Fibroblast of lung (primary cell): ENCODE data around the gene SPRED2. TPM values are rescaled to one million over a fixed set of nuclear protein-coding genes. Genes with fewer than 3 reads are reported as not detected.

Source experiments
- DNase-seq, 2 donors: peaks; one replicate each; pipeline versions ENCODE4 v3.0.0 to v3.0.0-alpha.2; 2010; ENCODE audit warnings: low read depth in 2 of 2
- H2AFZ ChIP-seq: 2 replicates; pipeline ENCODE4 v1.5.1; 2012; ENCODE audit warnings: low read length, control low read depth, inconsistent platforms
- H3K27ac ChIP-seq: 2 replicates; pipeline ENCODE4 v1.5.1; 2011; ENCODE audit warnings: low read length, control low read depth; ENCODE audit not compliant: insufficient read depth
- H3K27me3 ChIP-seq: 2 replicates; pipeline ENCODE4 v1.5.1; 2011; ENCODE audit warnings: mild to moderate bottlenecking, low read length; ENCODE audit not compliant: control insufficient read depth, insufficient read depth
- H3K36me3 ChIP-seq: 2 replicates; pipeline ENCODE4 v1.5.1; 2011; ENCODE audit warnings: low read length; ENCODE audit not compliant: control insufficient read depth, insufficient read depth
- H3K4me1 ChIP-seq: 2 replicates; pipeline ENCODE4 v1.5.1; 2011; ENCODE audit warnings: low read length; ENCODE audit not compliant: control insufficient read depth, insufficient read depth; ENCODE audit errors: extremely low read depth
- H3K4me2 ChIP-seq: 2 replicates; pipeline ENCODE4 v1.5.1; 2011; ENCODE audit warnings: low read length, control low read depth; ENCODE audit not compliant: insufficient read depth; ENCODE audit errors: extremely low read depth
- H3K4me3 ChIP-seq, 4 experiments: fragments of 200-600 bp in 1 of 4; sonication (generic) in 1 of 4; replicated peaks in 1 of 4; 2 replicates each; pipeline ENCODE4 v1.5.1; 2011 to 2016; ENCODE audit warnings: low read length in 4 of 4, low read depth in 3 of 4, mild to moderate bottlenecking in 3 of 4, control low read depth in 2 of 4, inconsistent platforms in 1 of 4, mixed read lengths in 1 of 4; ENCODE audit not compliant: insufficient read depth in 1 of 4; ENCODE audit errors: control extremely low read depth in 1 of 4
- H3K79me2 ChIP-seq: 2 replicates; pipeline ENCODE4 v1.5.1; 2012; ENCODE audit warnings: mild to moderate bottlenecking, low read length, inconsistent platforms; ENCODE audit not compliant: control insufficient read depth, insufficient read depth
- H3K9ac ChIP-seq: 2 replicates; pipeline ENCODE4 v1.5.1; 2011; ENCODE audit warnings: mild to moderate bottlenecking, low read length, control low read depth; ENCODE audit not compliant: insufficient read depth
- H3K9me3 ChIP-seq: 2 replicates; pipeline ENCODE4 v1.5.1; 2012; ENCODE audit warnings: low read depth, low read length; ENCODE audit not compliant: control insufficient read depth, insufficient read depth
- H4K20me1 ChIP-seq: 2 replicates; pipeline ENCODE4 v1.5.1; 2011; ENCODE audit warnings: low read length; ENCODE audit not compliant: control insufficient read depth, insufficient read depth; ENCODE audit errors: extremely low read depth
- EZH2 ChIP-seq: IDR thresholded peaks from 2 replicates; pipeline ENCODE4 v1.5.1; 2012; ENCODE audit warnings: low read length, control low read depth, mild to moderate bottlenecking; ENCODE audit errors: missing control alignments
- polyA plus RNA-seq, 2 donors: library from polyadenylated mRNA; depleted of rRNA in 1 of 2; stranded (reverse) in 1 of 2; unstranded in 1 of 2; fragments of >200 nt; gene quantifications; 2 replicates each; pipeline ENCODE4 v1.2.1, GENCODE V29; 2011 to 2012; ENCODE audit warnings: missing spikeins in 1 of 2
- total RNA-seq: library from RNA; depleted of rRNA; stranded (reverse); fragments of >200 nt; gene quantifications from 2 replicates; pipeline ENCODE4 v1.2.1, GENCODE V29; 2014
- TF ChIP-seq, protein P1 (sequence below), 2 donors: IDR thresholded peaks in 1 of 2; conservative IDR thresholded peaks in 1 of 2; 1 replicate in 1 of 2; 2 replicates in 1 of 2; pipeline ENCODE4 v1.5.1; 2011 to 2012; ENCODE audit warnings: low read length in 2 of 2, control low read depth in 1 of 2, inconsistent platforms in 1 of 2, low read depth in 1 of 2, mild to moderate bottlenecking in 1 of 2

SPRED2 gene
- total and polyA plus RNA-seq, 2 donors (not counting 1 experiment from before 2014, with no cell fraction given), result 9.4 to 26.1 TPM

DNA sequence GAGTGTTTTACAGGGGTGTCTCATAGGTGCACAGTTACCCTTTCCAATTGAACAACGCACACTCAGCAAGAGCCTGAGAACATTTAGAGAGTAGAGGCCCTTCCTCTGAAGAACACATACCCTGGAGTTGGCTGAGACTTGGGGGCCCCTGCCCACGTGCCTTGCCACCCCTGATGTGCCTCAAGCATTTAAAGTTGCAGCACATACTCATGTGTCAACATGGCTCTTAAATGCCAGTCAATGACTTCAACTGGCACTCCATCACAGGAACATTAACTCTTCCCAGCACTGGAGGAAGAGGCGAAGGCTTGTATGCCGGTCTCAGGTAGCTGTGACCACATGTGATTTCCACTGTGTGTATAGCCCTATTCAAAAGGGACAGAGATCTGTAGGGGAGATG, 57.4 kb downstream of the SPRED2 start:
- H3K4me3 ChIP-seq, result no peak overlapping the region
- no peak for TF ChIP-seq EZH2
- TF ChIP-seq, protein P1, sequence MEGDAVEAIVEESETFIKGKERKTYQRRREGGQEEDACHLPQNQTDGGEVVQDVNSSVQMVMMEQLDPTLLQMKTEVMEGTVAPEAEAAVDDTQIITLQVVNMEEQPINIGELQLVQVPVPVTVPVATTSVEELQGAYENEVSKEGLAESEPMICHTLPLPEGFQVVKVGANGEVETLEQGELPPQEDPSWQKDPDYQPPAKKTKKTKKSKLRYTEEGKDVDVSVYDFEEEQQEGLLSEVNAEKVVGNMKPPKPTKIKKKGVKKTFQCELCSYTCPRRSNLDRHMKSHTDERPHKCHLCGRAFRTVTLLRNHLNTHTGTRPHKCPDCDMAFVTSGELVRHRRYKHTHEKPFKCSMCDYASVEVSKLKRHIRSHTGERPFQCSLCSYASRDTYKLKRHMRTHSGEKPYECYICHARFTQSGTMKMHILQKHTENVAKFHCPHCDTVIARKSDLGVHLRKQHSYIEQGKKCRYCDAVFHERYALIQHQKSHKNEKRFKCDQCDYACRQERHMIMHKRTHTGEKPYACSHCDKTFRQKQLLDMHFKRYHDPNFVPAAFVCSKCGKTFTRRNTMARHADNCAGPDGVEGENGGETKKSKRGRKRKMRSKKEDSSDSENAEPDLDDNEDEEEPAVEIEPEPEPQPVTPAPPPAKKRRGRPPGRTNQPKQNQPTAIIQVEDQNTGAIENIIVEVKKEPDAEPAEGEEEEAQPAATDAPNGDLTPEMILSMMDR (conservative IDR thresholded peaks at IDR 0.05 in 1 of 2, IDR thresholded peaks at IDR 0.05 in 1 of 2; ENCODE audit: low read depth in 1 of 2, low read length in 2 of 2), result no peak
- no peak overlapping the region for H2AFZ ChIP-seq
- no peaks in the 10 kb centered on the region for H3K9me3 ChIP-seq
- H3K27ac ChIP-seq, result no peak overlapping the region
- H4K20me1 ChIP-seq, result no peaks in the 10 kb centered on the region
- no peaks in the 10 kb centered on the region for H3K36me3 ChIP-seq
- no peak for DNase-seq
- H3K4me2 ChIP-seq, result no peak overlapping the region
- H3K9ac ChIP-seq, result no peak overlapping the region
- H3K27me3 ChIP-seq, result no peaks in the 10 kb centered on the region
- peaks cover 21% of the 10 kb centered on the region for H3K4me1 ChIP-seq
- H3K79me2 ChIP-seq, result peaks cover 44% of the 10 kb centered on the region

DNA sequence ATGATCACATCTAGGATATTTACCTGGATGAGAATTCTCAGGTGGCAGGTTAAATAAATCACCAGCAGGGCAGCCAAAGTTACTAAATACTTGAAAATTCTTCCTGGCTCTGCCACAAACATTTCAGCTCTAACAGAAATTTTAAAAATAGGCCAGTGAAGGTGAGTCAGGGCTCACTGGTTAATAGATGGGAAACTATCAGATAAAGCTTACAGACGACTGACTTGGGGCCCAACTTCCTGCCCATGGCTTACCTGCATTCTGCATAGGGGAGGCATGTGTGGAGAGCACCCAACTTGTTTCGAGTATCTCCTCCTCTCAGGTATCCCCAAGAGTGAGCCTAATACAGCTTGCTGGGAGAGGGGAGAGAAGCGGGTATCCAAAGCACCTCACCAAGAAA, 57.8 kb downstream of the SPRED2 start:
- H3K79me2 ChIP-seq, result peaks cover 45% of the 10 kb centered on the region
- H3K27ac ChIP-seq, result no peak overlapping the region
- no peaks in the 10 kb centered on the region for H3K27me3 ChIP-seq
- H2AFZ ChIP-seq, result no peak overlapping the region
- peaks cover 20% of the 10 kb centered on the region for H3K4me1 ChIP-seq
- H4K20me1 ChIP-seq, result no peaks in the 10 kb centered on the region
- H3K4me3 ChIP-seq, result no peak overlapping the region
- TF ChIP-seq, protein P1 (conservative IDR thresholded peaks at IDR 0.05 in 1 of 2, IDR thresholded peaks at IDR 0.05 in 1 of 2; ENCODE audit: low read depth in 1 of 2, low read length in 2 of 2), result no peak
- TF ChIP-seq EZH2, result no peak
- H3K9me3 ChIP-seq, result no peaks in the 10 kb centered on the region
- H3K36me3 ChIP-seq, result no peaks in the 10 kb centered on the region
- DNase-seq, result peak in 1 of 2 donors; percentile 41
- no peak overlapping the region for H3K4me2 ChIP-seq
- H3K9ac ChIP-seq, result no peak overlapping the region

DNA sequence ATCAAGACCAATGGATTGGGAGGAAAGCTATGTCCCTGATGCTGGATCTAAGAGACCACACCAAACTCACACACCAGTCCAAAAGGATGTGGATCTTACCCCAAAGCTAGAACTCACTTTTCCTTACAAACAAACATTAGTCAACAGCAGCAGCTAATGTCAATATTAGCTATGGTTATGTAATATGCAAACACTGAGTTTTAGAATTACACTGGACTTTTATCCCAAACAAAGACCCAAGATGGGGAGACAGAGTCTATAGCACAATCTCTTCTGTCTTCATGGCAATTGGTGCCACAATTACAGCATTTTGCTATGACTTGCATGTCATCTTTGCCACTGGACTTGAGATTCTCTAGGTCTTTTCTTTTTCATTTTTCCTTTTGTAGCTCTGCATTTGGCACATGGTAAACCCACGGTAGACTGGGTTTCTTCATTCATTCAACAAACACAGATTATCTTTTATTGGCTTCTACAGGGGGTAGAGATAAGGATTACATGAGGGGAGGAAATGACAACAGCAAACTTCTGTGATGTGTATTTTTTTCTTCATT, 59.0 kb downstream of the SPRED2 start:
- H3K4me3 ChIP-seq, result no peak overlapping the region
- no peaks in the 10 kb centered on the region for H3K36me3 ChIP-seq
- peaks cover 20% of the 10 kb centered on the region for H3K4me1 ChIP-seq
- H3K27ac ChIP-seq, result no peak overlapping the region
- no peaks in the 10 kb centered on the region for H3K9me3 ChIP-seq
- H4K20me1 ChIP-seq, result no peaks in the 10 kb centered on the region
- H3K9ac ChIP-seq, result no peak overlapping the region
- no peak for TF ChIP-seq EZH2
- TF ChIP-seq, protein P1 (conservative IDR thresholded peaks at IDR 0.05 in 1 of 2, IDR thresholded peaks at IDR 0.05 in 1 of 2; ENCODE audit: low read depth in 1 of 2, low read length in 2 of 2), result no peak
- no peaks in the 10 kb centered on the region for H3K27me3 ChIP-seq
- DNase-seq, result no peak
- peaks cover 46% of the 10 kb centered on the region for H3K79me2 ChIP-seq
- H2AFZ ChIP-seq, result no peak overlapping the region
- no peak overlapping the region for H3K4me2 ChIP-seq
